Measurements from ENCODE around the gene KCTD2. TPM values are rescaled to one million over a fixed set of nuclear protein-coding genes. Genes with fewer than 3 reads are reported as not detected.

Gene KCTD2
- total and polyA plus RNA-seq, 2 of the 13 experiments (the other 11 are each of a cell fraction or from before 2014, with no cell fraction given): 28.3 to 32.6 TPM

DNA sequence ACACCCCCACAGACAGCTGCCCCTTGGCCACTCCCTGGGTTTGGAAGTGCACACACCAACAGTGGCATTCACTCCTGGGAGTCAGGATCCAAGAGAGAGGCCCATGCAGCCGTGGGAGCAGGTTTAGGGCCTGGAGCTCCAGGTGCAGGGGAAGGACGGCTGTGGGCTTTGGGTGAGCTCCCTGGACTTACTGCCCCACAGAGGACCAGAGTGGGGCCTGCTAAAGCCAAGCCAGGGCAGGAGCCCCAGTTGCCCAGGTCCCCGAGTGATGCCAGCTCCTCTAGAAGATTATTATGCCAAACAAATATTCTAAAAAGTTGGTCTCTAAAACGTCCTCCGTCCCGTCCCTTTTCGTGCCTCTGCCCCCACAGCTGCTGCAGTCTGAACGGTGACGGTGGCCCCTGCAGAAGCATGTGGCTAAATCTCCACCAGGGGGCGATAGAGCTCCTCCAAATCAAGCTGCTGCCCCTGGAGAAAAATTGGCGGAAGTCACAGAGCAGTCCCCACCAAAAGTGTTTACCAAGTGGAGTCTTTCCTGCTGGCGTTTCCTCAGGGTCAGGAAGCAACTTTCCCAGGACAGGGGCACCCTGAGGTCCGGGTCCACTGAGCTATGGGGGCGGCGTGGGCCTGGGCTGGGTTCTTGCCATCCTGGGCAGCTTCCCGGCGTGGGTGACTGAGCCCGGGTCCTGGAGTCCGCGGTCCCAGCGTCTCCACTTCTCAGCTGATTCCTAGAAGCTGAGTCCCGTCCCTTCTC is 67.0 kb downstream of the KCTD2 start (continued):
- TF ChIP-seq, protein P1, sequence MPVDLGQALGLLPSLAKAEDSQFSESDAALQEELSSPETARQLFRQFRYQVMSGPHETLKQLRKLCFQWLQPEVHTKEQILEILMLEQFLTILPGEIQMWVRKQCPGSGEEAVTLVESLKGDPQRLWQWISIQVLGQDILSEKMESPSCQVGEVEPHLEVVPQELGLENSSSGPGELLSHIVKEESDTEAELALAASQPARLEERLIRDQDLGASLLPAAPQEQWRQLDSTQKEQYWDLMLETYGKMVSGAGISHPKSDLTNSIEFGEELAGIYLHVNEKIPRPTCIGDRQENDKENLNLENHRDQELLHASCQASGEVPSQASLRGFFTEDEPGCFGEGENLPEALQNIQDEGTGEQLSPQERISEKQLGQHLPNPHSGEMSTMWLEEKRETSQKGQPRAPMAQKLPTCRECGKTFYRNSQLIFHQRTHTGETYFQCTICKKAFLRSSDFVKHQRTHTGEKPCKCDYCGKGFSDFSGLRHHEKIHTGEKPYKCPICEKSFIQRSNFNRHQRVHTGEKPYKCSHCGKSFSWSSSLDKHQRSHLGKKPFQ (CRISPR knock-in tag; IDR thresholded peaks at IDR 0.05; ENCODE audit: insufficient replicate concordance): no peak
- TF ChIP-seq ZNF234 (CRISPR knock-in tag; conservative IDR thresholded peaks at IDR 0.05) (no peak), TOE1 (CRISPR knock-in tag; IDR thresholded peaks at IDR 0.05) (no peak), JUNB (CRISPR knock-in tag; IDR thresholded peaks at IDR 0.05; ENCODE audit: borderline replicate concordance) (no peak), BRD4 (CRISPR knock-in tag; IDR thresholded peaks at IDR 0.05) (no peak), PHF8 (CRISPR knock-in tag; IDR thresholded peaks at IDR 0.05) (no peak), IRF2 (CRISPR knock-in tag; IDR thresholded peaks at IDR 0.05) (peak; percentile 83), ZC3H4 (CRISPR knock-in tag; IDR thresholded peaks at IDR 0.05; ENCODE audit: borderline replicate concordance) (no peak), MXI1 (IDR thresholded peaks at IDR 0.05; ENCODE audit: borderline replicate concordance, low read depth, low read length) (peak; percentile 59; the same call in 1 of the 3 replicates), HES4 (CRISPR knock-in tag; IDR thresholded peaks at IDR 0.05; ENCODE audit: borderline replicate concordance) (no peak), RNF2 (conservative IDR thresholded peaks at IDR 0.05; ENCODE audit: low read depth) (no peak), ZNF441 (CRISPR knock-in tag; IDR thresholded peaks at IDR 0.05; ENCODE audit: borderline replicate concordance) (no peak), SRSF1 (optimal IDR thresholded peaks at IDR 0.05; ENCODE audit: low read depth, low read length) (no peak), ZNF607 (CRISPR knock-in tag; IDR thresholded peaks at IDR 0.05; ENCODE audit: borderline replicate concordance) (peak; percentile 55; the same call in 1 of the 2 replicates), NFYB (CRISPR knock-in tag; IDR thresholded peaks at IDR 0.05) (no peak)
- TF ChIP-seq, protein P2, sequence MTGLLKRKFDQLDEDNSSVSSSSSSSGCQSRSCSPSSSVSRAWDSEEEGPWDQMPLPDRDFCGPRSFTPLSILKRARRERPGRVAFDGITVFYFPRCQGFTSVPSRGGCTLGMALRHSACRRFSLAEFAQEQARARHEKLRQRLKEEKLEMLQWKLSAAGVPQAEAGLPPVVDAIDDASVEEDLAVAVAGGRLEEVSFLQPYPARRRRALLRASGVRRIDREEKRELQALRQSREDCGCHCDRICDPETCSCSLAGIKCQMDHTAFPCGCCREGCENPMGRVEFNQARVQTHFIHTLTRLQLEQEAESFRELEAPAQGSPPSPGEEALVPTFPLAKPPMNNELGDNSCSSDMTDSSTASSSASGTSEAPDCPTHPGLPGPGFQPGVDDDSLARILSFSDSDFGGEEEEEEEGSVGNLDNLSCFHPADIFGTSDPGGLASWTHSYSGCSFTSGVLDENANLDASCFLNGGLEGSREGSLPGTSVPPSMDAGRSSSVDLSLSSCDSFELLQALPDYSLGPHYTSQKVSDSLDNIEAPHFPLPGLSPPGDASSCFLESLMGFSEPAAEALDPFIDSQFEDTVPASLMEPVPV (CRISPR knock-in tag; IDR thresholded peaks at IDR 0.05): no peak; the same call in 1 of the 2 replicates
- TF ChIP-seq, protein P3, sequence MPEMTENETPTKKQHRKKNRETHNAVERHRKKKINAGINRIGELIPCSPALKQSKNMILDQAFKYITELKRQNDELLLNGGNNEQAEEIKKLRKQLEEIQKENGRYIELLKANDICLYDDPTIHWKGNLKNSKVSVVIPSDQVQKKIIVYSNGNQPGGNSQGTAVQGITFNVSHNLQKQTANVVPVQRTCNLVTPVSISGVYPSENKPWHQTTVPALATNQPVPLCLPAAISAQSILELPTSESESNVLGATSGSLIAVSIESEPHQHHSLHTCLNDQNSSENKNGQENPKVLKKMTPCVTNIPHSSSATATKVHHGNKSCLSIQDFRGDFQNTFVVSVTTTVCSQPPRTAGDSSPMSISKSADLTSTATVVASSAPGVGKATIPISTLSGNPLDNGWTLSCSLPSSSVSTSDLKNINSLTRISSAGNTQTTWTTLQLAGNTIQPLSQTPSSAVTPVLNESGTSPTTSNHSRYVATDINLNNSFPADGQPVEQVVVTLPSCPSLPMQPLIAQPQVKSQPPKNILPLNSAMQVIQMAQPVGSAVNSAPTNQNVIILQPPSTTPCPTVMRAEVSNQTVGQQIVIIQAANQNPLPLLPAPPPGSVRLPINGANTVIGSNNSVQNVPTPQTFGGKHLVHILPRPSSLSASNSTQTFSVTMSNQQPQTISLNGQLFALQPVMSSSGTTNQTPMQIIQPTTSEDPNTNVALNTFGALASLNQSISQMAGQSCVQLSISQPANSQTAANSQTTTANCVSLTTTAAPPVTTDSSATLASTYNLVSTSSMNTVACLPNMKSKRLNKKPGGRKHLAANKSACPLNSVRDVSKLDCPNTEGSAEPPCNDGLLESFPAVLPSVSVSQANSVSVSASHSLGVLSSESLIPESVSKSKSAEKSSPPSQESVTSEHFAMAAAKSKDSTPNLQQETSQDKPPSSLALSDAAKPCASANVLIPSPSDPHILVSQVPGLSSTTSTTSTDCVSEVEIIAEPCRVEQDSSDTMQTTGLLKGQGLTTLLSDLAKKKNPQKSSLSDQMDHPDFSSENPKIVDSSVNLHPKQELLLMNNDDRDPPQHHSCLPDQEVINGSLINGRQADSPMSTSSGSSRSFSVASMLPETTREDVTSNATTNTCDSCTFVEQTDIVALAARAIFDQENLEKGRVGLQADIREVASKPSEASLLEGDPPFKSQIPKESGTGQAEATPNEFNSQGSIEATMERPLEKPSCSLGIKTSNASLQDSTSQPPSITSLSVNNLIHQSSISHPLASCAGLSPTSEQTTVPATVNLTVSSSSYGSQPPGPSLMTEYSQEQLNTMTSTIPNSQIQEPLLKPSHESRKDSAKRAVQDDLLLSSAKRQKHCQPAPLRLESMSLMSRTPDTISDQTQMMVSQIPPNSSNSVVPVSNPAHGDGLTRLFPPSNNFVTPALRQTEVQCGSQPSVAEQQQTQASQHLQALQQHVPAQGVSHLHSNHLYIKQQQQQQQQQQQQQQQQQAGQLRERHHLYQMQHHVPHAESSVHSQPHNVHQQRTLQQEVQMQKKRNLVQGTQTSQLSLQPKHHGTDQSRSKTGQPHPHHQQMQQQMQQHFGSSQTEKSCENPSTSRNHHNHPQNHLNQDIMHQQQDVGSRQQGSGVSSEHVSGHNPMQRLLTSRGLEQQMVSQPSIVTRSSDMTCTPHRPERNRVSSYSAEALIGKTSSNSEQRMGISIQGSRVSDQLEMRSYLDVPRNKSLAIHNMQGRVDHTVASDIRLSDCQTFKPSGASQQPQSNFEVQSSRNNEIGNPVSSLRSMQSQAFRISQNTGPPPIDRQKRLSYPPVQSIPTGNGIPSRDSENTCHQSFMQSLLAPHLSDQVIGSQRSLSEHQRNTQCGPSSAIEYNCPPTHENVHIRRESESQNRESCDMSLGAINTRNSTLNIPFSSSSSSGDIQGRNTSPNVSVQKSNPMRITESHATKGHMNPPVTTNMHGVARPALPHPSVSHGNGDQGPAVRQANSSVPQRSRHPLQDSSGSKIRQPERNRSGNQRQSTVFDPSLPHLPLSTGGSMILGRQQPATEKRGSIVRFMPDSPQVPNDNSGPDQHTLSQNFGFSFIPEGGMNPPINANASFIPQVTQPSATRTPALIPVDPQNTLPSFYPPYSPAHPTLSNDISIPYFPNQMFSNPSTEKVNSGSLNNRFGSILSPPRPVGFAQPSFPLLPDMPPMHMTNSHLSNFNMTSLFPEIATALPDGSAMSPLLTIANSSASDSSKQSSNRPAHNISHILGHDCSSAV (CRISPR knock-in tag; IDR thresholded peaks at IDR 0.05; ENCODE audit: borderline replicate concordance): no peak

Measured in HepG2 (cell line).